HepG2 (cell line): ENCODE data around the gene GDA. TPM values are rescaled to one million over a fixed set of nuclear protein-coding genes. Genes with fewer than 3 reads are reported as not detected.

Experiments
- ATAC-seq: fragments of 200-7000 bp; cut with Tn5 transposase; 3 replicates; pipeline ENCODE4 v1.9.1; 2020; ENCODE audit warnings: mild to moderate bottlenecking, moderate library complexity
- BruUV-seq: library from RNA; stranded (reverse); fragments of 400-500 nt; replicated peaks from 2 replicates; lab custom pipeline; 2021; lab: Mats Ljungman, UMichigan
- CTCF ChIA-PET: fragments of 300-600 bp; formaldehyde crosslinking; extraction: SDS; loops from one replicate; lab custom pipeline; 2021; ENCODE audit warnings: low total read pairs, inconsistent platforms, low intra/inter-chr PET ratio; lab: Yijun Ruan, JAX
- POLR2A ChIA-PET: fragments of 350-600 bp; sonication (Branson Sonifier 250); formaldehyde crosslinking; loops from one replicate; lab custom pipeline; 2020; ENCODE audit warnings: antibody characterized with exemption, inconsistent platforms; lab: Yijun Ruan, JAX
- DNase-seq: peaks from one replicate; pipeline ENCODE4 v3.0.0-alpha.2; 2015; ENCODE audit warnings: low spot score
- FAIRE-seq: peaks from 3 replicates; lab custom pipeline; 2011; peaks lifted over from hg19 to GRCh38; lab: Jason Lieb, UNC
- H2AFZ ChIP-seq: one replicate; pipeline ENCODE4 v1.6.1; 2011; ENCODE audit warnings: low read length, inconsistent platforms
- H3K27ac ChIP-seq: fragments of 300-600 bp; 3 replicates; pipeline ENCODE4 v1.8.0; 2011; ENCODE audit warnings: mixed run types, mild to moderate bottlenecking, mixed read lengths, low read length, inconsistent platforms; ENCODE audit not compliant: insufficient read depth; ENCODE audit errors: extremely low read length
- H3K27me3 ChIP-seq, 2 experiments: fragments of 200-600 bp in 1 of 2; 2 replicates in 1 of 2; 3 replicates in 1 of 2; pipeline versions ENCODE4 v1.6.0 to v1.8.0; 2011; ENCODE audit warnings: low read length in 2 of 2, mild to moderate bottlenecking in 2 of 2, moderate library complexity in 2 of 2, inconsistent platforms in 1 of 2; ENCODE audit not compliant: insufficient read depth in 2 of 2, control insufficient read depth in 1 of 2
- H3K36me3 ChIP-seq, 2 experiments: fragments of 200-600 bp in 1 of 2; replicated peaks in 1 of 2; 2 replicates in 1 of 2; 3 replicates in 1 of 2; pipeline versions ENCODE4 v1.5.1 to v1.8.0; 2011; ENCODE audit warnings: low read length in 2 of 2, inconsistent platforms in 1 of 2; ENCODE audit not compliant: insufficient read depth in 2 of 2, control insufficient read depth in 1 of 2
- H3K4me1 ChIP-seq: 2 replicates; pipeline ENCODE4 v1.5.1; 2012; ENCODE audit warnings: low read length, inconsistent platforms; ENCODE audit not compliant: insufficient read depth
- H3K4me2 ChIP-seq: 2 replicates; pipeline ENCODE4 v1.6.0; 2011; ENCODE audit warnings: low read depth, low read length, inconsistent platforms
- H3K4me3 ChIP-seq, 3 experiments: fragments of 200-600 bp in 1 of 3; sonication (generic), shearing (Covaris generic) in 1 of 3; replicated peaks in 1 of 3; 2 replicates each; pipeline ENCODE4 v1.5.1; 2011 to 2016; ENCODE audit warnings: low read length in 3 of 3, inconsistent platforms in 2 of 3, low read depth in 2 of 3, mild to moderate bottlenecking in 2 of 3, control low read depth in 1 of 3, mixed read lengths in 1 of 3; ENCODE audit not compliant: insufficient read depth in 1 of 3
- H3K79me2 ChIP-seq: one replicate; pipeline ENCODE4 v1.6.1; 2011; ENCODE audit warnings: low read length, inconsistent platforms; ENCODE audit not compliant: insufficient read depth
- H3K9ac ChIP-seq: 2 replicates; pipeline ENCODE4 v1.6.0; 2011; ENCODE audit warnings: mild to moderate bottlenecking, low read depth, low read length, inconsistent platforms; ENCODE audit not compliant: insufficient read depth
- H3K9me3 ChIP-seq: 2 replicates; pipeline ENCODE4 v1.5.1; 2012; ENCODE audit warnings: mild to moderate bottlenecking, low read length
- H4K20me1 ChIP-seq: 2 replicates; pipeline ENCODE4 v1.6.0; 2011; ENCODE audit warnings: inconsistent platforms, mild to moderate bottlenecking, low read length, moderate library complexity; ENCODE audit not compliant: insufficient read depth
- ELF3 ChIP-seq: IDR thresholded peaks from 2 replicates; pipeline ENCODE4 v1.6.1; 2016; ENCODE audit warnings: missing genetic modification reagents, missing compliant biosample characterization
- GABPA ChIP-seq, 2 experiments: IDR thresholded peaks; 2 replicates each; pipeline ENCODE4 v1.6.1; 2011 to 2016; ENCODE audit warnings: low read depth in 2 of 2, low read length in 1 of 2, missing biosample characterization in 1 of 2, missing genetic modification characterization in 1 of 2
- RERE ChIP-seq: IDR thresholded peaks from 2 replicates; pipeline ENCODE4 v1.6.1; 2016; ENCODE audit warnings: low read depth, missing genetic modification reagents, missing compliant biosample characterization
- WGBS: methylation state at CpG from one replicate; pipeline ENCODE4 v1.1.6; 2017; ENCODE audit warnings: low lambda C conversion rate; 5-methylcytosine and 5-hydroxymethylcytosine counted together
- in situ Hi-C: cut with HindIII; loops from 2 replicates; pipeline ENCODE4 v1.10.0; 2017; ENCODE audit warnings: low pct_unique_long_range_greater_than_20kb; ENCODE audit not compliant: extremely low pct_ligation_motif_present
- intact Hi-C: fragments of 100-400 bp; cut with micrococcal nuclease; formaldehyde crosslinking; loops from one replicate; pipeline ENCODE4 v1.10.0; 2022; ENCODE audit not compliant: unreplicated experiment
- polyA plus RNA-seq, 8 experiments: library from polyadenylated mRNA; depleted of rRNA in 3 of 8; stranded (reverse) in 7 of 8; unstranded in 1 of 8; fragments of >200 nt; fragmentation: Illumina TruSeq in 4 of 8; extraction: Trizol in 4 of 8; gene quantifications; 2 replicates each; pipeline versions ENCODE4 v1.2.1 to v1.2.3, GENCODE V29; 2011 to 2016; ENCODE audit warnings: low read depth in 4 of 8, missing spikeins in 1 of 8, mixed read lengths in 1 of 8; ENCODE audit not compliant: insufficient read depth in 1 of 8
- total RNA-seq, 5 experiments: library from RNA; depleted of rRNA; stranded (reverse); fragments of >200 nt; fragmentation: Illumina TruSeq; extraction: Trizol; gene quantifications; 2 replicates each; pipeline ENCODE4 v1.2.3, GENCODE V29; 2016; ENCODE audit warnings: low read depth in 1 of 5

GDA gene
- total and polyA plus RNA-seq, 2 of the 13 experiments (the other 11 are each of a cell fraction or from before 2014, with no cell fraction given) = 0.15 to 0.99 TPM

- in situ Hi-C loops = loop anchor here (25.0 kb wide), 1 partner anchor 103 kb away; no protein-coding TSS in a partner anchor
- no peak overlapping the region for H3K9ac ChIP-seq
- no peaks in the 10 kb centered on the region for H3K79me2 ChIP-seq
- TF ChIP-seq GABPA (IDR thresholded peaks at IDR 0.05; ENCODE audit: low read depth, low read length) = no peak
- TF ChIP-seq GABPA (CRISPR knock-in tag; IDR thresholded peaks at IDR 0.05; ENCODE audit: low read depth) = 0 out of 2 replicates have a peak, but pooled peaks have one; percentile 26
- TF ChIP-seq RERE (CRISPR knock-in tag) = no peak
- 0 out of 2 replicates have a peak, but pooled peaks have one; percentile 32 for TF ChIP-seq ELF3 (CRISPR knock-in tag)
- ChIA-PET POLR2A (no interaction called here), CTCF (no interaction called here)
- no TSS peak for BruUV-seq
- peaks cover 0 to 17% of the 10 kb centered on the region in 2 experiments; a peak in 2 of 5 replicates for H3K27me3 ChIP-seq
- intact Hi-C loops = no loop called here
- no peak overlapping the region for H2AFZ ChIP-seq
- FAIRE-seq (no peak), ATAC-seq (no peak), DNase-seq (no peak)
- H3K4me3 ChIP-seq = no peak overlapping the region
- H3K4me2 ChIP-seq = no peak overlapping the region
- no peaks in the 10 kb centered on the region for H3K9me3 ChIP-seq
- WGBS = 20% methylated on average over 4 of the region's 4 CpGs
- H3K27ac ChIP-seq = no peak overlapping the region
- peaks cover 7% of the 10 kb centered on the region; the same call in 1 of the 2 replicates for H3K4me1 ChIP-seq
- H4K20me1 ChIP-seq = no peaks in the 10 kb centered on the region
- no peaks in the 10 kb centered on the region for H3K36me3 ChIP-seq
These were observed 8.7 kb upstream of the GDA start for GRCh38 chr9:72140586-72140985.
